Gastrocnemius medialis (tissue), 4 donors: ENCODE results near the gene FBXL16.

Experiments
- CTCF ChIP-seq, 5 experiments: fragments of 450-650 bp in 3 of 5; fragments of 200-600 bp in 2 of 5; sonication (generic) in 2 of 5; IDR thresholded peaks in 4 of 5; conservative IDR thresholded peaks in 1 of 5; 1 replicate in 4 of 5; 2 replicates in 1 of 5; pipeline ENCODE4 v1.5.1; 2016 to 2019; ENCODE audit warnings: antibody characterized with exemption in 5 of 5, mild to moderate bottlenecking in 3 of 5, moderate library complexity in 3 of 5
- POLR2A ChIP-seq, 2 donors: fragments of 450-650 bp; IDR thresholded peaks; one replicate each; pipeline ENCODE4 v1.6.1; 2017; ENCODE audit warnings: antibody characterized with exemption in 2 of 2, mild to moderate bottlenecking in 2 of 2, moderate library complexity in 2 of 2

GRCh38 chr16:704552-705380 lies 835 bp downstream of the FBXL16 start:
- no peak for TF ChIP-seq CTCF (IDR thresholded peaks at IDR 0.05 in 4 of 5, conservative IDR thresholded peaks at IDR 0.05 in 1 of 5)
- no peak for TF ChIP-seq POLR2A (IDR thresholded peaks at IDR 0.05)
